LNCaP clone FGC (cell line): ENCODE data around the gene ARID5B.

Experiments used
- DNase-seq: peaks from one replicate; pipeline ENCODE4 v3.0.0-alpha.2; 2011; ENCODE audit warnings: low read depth
- H3K4me3 ChIP-seq: 2 replicates; pipeline ENCODE4 v1.5.1; 2011; ENCODE audit warnings: mild to moderate bottlenecking, low read depth, low read length, control low read depth
- TF ChIP-seq, protein P1 (sequence below): IDR thresholded peaks from 2 replicates; pipeline ENCODE4 v1.5.1; 2012; ENCODE audit warnings: mild to moderate bottlenecking; ENCODE audit not compliant: control insufficient read depth, insufficient read depth; ENCODE audit errors: extremely low read depth

ARID5B gene

DNA sequence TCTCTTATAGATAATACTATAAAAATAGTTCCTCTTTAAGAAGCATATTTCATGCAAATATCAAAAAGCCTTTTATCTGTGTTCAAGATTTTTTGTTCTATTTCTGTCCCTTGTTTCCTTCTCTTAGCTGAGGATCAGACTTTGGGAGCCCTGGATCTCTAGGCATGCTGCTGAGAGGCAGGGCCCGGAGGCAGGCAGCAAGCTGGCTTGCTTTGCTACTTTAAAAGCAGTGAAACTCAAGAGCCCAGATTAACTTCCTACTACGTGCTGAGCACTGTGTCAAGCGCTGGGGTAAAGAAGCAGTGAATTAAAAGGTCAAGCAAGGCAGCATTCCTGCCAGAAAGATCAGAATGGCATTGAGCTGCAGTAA, 31.0 kb upstream of the ARID5B start:
- DNase-seq: no peak
- TF ChIP-seq, protein P1, sequence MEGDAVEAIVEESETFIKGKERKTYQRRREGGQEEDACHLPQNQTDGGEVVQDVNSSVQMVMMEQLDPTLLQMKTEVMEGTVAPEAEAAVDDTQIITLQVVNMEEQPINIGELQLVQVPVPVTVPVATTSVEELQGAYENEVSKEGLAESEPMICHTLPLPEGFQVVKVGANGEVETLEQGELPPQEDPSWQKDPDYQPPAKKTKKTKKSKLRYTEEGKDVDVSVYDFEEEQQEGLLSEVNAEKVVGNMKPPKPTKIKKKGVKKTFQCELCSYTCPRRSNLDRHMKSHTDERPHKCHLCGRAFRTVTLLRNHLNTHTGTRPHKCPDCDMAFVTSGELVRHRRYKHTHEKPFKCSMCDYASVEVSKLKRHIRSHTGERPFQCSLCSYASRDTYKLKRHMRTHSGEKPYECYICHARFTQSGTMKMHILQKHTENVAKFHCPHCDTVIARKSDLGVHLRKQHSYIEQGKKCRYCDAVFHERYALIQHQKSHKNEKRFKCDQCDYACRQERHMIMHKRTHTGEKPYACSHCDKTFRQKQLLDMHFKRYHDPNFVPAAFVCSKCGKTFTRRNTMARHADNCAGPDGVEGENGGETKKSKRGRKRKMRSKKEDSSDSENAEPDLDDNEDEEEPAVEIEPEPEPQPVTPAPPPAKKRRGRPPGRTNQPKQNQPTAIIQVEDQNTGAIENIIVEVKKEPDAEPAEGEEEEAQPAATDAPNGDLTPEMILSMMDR: no peak
- no peak overlapping the region for H3K4me3 ChIP-seq

DNA sequence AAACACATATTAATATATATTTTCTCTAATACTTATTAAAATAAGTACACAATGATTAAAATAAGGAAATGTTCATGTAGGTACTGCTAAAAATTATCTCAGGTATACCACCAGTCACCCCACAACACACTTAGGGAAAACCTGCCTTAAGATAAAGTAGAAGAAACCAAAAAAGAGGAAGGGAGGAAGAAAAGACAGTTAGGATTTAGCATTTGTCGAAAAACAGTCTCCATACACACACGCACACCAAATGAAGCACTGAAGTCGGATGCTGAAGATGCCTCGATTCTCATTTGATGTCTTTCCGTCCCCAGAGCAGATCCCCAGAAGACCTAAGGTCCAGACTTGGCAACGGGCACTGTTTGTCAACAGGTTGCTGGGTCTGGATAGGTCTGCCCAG, 30.0 kb upstream of the ARID5B start:
- TF ChIP-seq, protein P1: no peak
- no peak for DNase-seq
- H3K4me3 ChIP-seq: no peak overlapping the region

DNA sequence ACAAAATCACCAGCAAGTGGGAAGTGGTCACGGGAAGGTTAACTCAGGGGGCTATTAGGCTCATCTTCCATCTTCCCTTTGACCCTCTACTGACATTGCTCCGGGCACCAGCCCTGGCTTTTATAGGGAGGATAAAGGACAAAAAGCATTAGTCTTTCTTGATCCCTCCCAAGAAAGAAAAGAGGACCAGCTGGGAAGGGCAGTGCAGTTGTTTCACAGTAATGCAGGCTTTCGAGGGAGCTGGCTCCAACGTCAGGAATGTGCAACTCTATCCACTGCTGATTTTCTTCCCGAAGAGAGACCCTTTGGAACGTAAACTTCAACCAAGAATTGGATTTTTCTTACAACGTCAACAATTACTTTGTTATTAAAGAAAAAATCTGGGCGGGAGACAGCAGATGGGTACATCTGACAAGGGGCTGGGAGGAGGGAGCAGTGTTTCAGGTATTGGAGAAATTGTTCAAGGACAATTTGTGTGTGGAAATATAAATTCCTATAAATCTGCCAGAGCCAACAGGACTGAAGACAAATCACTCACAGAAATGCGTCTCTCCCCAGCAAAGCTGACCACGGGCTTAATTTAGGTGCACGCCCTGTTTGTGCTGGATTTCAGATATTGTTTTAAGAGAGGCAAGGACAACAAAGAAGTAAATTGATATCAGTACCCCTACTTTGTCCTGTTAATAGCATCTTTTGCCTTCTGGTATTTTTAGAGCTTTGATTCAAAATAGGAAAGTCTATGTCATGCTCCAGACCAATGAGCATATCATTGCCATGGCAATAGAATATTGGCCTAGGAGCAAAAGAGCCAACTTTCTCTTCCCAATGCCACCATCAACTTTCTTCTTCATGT, 23.4 kb upstream of the ARID5B start:
- H3K4me3 ChIP-seq: no peak overlapping the region
- DNase-seq: no peak
- TF ChIP-seq, protein P1: no peak

DNA sequence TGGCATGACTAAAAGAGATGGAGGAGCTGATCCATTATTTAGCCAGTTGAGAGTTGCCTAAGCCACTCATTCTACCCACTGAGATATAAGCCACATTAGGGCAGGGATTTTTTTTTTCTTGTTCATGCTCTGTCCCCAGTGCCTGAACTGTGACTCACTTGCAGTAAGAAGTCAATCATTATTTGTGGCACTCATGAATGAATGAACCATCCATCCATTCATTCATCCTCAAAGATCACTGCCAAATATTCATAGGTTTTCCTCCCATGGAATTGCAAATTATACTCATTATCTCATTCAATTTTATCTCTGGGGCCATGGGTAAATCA, 22.8 kb upstream of the ARID5B start:
- H3K4me3 ChIP-seq: no peak overlapping the region
- no peak for DNase-seq
- TF ChIP-seq, protein P1: no peak

DNA sequence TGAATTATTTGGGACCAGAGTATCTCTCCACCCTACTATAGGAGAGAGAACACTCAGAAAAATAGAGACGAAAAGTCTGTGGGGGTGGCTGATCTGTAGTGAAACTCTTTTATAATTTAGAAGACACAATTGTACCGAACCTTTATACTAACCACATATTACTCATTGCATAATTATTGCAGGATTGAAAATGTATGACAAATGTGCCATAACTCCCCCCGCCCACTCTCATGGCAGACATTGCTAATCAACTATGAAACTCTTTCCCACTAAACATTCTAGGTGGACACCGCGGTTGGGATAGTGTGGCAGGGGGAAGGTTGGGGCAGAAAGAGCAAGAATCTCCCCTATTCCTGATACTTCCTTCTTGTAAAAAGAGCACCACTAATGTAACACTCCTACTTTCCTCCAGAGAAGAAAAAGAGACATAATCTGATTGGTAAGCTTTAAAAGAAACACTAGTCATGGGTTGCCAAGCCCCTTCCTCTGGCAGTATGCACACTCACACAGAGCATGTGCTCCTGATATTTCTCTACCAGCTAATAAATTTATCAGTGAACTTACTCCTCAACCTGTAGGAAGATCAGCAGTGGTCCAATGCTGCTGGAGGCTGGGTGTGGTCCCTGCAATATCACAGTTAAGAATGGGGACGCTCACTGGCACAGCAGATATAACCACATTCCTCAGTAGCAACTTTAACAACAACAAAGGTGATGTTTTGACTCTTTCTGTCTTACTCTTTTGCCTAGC, 18.7 kb upstream of the ARID5B start:
- no peak for DNase-seq
- TF ChIP-seq, protein P1: no peak
- H3K4me3 ChIP-seq: no peak overlapping the region

DNA sequence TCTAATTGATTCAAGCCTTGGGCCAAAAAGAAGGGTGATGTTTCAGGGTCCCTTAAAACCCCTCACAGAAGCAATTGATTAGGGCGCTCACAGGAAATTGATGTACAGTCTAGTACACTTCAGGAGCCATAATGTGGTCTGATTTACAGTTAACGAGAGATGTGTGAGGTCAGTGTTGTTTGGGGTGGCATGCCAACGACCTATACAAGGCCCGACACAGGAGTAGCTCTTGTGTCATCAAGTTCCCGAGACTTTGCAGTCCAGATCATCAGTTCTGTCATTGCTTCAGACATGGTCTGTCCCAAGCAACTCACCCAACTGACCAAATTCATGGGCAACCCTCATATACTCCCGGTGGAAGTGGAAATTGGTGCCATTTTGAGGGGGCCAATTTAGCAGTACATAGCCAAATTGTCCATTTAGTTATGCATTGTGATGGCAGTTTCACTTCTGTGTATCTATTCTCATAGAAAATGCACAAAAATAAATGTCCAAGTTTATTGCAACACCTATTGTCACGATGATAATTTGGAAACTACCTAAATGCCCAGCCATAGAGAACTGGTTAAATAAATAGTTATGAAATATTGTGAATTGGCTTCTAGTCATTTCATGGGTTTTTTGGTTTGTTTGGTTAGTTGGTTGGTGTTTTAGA, 18.0 kb upstream of the ARID5B start:
- H3K4me3 ChIP-seq: no peak overlapping the region
- TF ChIP-seq, protein P1: no peak

DNA sequence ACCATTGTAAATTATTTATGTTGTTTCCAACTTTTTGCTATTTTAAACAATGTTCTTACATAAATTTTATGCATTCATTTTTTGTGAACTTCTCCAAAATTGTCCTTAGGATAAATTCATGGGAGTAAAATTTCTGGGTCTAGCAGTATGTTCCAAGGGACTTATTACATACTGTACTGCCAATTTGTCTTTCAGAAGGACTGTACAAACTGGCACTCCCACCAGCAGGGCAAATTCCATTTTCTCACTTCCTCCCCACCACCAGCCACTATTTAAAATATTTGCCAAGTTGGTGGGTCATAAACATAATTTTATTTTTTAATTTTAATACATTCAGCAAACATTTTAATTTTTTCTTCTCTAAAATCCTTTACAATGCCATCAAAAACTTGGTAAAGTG, 13.7 kb upstream of the ARID5B start:
- TF ChIP-seq, protein P1: no peak
- no peak for DNase-seq
- H3K4me3 ChIP-seq: no peak overlapping the region

More for the DNA sequence above, 18.0 kb upstream of the ARID5B start:
- no peak for DNase-seq
